ENCODE results near the gene TPX2.

DNA sequence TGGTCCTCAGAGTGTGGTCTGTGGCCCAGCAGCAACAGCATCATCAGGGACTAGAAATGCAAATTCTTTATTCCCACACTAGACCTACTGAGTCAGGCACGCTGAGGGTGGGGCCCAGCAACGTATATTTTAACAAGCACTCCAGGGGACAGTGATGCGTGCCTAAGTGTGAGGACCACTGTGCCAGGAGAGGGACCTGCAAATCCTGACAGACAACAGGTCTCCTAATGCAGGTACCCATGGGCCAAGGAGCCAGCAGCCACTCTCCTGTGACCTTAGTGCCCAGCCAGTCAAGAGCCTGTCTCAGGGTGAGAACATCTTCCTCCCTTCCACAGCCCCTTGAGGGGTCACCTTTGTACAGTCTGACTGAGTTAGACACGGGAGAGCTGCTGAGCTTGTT is 72.1 kb downstream of the TPX2 start:
- TF ChIP-seq, protein P1, sequence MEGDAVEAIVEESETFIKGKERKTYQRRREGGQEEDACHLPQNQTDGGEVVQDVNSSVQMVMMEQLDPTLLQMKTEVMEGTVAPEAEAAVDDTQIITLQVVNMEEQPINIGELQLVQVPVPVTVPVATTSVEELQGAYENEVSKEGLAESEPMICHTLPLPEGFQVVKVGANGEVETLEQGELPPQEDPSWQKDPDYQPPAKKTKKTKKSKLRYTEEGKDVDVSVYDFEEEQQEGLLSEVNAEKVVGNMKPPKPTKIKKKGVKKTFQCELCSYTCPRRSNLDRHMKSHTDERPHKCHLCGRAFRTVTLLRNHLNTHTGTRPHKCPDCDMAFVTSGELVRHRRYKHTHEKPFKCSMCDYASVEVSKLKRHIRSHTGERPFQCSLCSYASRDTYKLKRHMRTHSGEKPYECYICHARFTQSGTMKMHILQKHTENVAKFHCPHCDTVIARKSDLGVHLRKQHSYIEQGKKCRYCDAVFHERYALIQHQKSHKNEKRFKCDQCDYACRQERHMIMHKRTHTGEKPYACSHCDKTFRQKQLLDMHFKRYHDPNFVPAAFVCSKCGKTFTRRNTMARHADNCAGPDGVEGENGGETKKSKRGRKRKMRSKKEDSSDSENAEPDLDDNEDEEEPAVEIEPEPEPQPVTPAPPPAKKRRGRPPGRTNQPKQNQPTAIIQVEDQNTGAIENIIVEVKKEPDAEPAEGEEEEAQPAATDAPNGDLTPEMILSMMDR (IDR thresholded peaks at IDR 0.05): no peak
- no peak for TF ChIP-seq POLR2A (IDR thresholded peaks at IDR 0.05)
